Coronary artery (tissue), 2 donors: Measurements from ENCODE around the gene DEPP1.

Experiments used
- DNase-seq: peaks from one replicate; pipeline ENCODE4 v3.0.0-alpha.2; 2017; ENCODE audit warnings: low spot score
- H3K27ac ChIP-seq, 2 donors: fragments of 200-600 bp; sonication (generic); one replicate each; pipeline ENCODE4 v1.5.1; 2016 to 2019
- H3K4me3 ChIP-seq: fragments of 200-600 bp; sonication (generic); 2 replicates; pipeline ENCODE4 v1.5.1; 2016; ENCODE audit warnings: mild to moderate bottlenecking, moderate library complexity
- TF ChIP-seq, protein P1 (sequence below): fragments of 200-600 bp; sonication (generic); IDR thresholded peaks from one replicate; pipeline ENCODE4 v1.5.1; 2019; ENCODE audit warnings: antibody characterized with exemption

Gene DEPP1

DNA sequence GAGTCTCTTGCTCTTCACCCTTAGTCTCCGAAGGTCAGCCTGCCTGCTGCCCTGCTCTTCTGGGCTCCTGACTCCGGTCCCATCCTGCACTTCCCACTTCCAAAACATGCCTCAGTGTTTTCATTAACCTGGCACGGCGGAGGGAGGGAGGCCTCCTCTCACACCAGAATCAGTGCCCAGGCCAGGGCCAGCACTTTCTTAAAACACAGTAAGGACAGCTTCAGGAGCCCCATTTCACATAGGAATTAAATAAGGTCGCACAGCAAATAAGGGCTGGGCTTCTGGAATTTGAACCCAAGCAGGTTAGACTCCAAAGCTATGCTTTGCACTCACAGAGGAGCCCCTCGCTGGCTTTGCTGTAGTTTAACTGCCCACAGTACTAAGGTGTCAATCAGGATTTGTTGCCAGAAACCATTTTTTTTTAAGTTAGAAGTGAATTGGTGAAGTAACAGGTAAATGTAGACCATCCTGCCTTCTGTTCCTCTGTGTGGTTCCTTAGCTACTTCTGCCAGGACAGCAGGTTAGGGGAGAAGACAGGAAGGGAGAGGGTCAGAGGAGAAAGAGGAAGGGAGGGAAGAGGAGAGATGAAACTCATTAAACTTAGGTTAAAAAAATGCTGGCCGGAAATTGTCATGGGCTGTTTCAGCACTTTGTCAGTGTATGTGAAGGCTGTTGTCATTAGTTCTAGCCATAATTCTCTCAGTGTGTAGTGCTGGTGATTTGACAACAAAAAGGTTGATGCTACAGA lies 18.0 kb downstream of the DEPP1 start:
- peak; percentile 72 for DNase-seq
- peak overlapping the region; percentile 78 to 91 for H3K27ac ChIP-seq
- TF ChIP-seq, protein P1, sequence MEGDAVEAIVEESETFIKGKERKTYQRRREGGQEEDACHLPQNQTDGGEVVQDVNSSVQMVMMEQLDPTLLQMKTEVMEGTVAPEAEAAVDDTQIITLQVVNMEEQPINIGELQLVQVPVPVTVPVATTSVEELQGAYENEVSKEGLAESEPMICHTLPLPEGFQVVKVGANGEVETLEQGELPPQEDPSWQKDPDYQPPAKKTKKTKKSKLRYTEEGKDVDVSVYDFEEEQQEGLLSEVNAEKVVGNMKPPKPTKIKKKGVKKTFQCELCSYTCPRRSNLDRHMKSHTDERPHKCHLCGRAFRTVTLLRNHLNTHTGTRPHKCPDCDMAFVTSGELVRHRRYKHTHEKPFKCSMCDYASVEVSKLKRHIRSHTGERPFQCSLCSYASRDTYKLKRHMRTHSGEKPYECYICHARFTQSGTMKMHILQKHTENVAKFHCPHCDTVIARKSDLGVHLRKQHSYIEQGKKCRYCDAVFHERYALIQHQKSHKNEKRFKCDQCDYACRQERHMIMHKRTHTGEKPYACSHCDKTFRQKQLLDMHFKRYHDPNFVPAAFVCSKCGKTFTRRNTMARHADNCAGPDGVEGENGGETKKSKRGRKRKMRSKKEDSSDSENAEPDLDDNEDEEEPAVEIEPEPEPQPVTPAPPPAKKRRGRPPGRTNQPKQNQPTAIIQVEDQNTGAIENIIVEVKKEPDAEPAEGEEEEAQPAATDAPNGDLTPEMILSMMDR = no peak
- H3K4me3 ChIP-seq = peak overlapping the region; percentile 94

DNA sequence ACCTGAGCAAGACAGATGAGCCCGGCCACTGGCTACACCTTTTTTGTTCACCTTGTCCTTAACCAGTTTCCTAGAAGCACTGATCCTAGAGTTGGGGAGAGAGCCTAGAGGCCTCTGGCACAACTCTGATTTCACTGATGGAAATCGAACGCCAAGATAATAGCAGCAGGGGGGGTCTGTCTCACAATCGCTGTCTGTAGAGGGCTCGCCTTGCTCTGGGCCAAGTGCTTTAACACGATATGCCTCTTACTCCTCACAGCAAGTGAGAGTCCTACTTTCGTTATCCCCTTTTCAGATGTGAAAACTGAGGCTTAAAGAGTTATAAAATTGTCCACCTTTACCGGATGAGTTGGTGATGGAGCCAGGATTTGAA lies 18.5 kb downstream of the DEPP1 start:
- peak overlapping the region; percentile 78 to 91 for H3K27ac ChIP-seq
- TF ChIP-seq, protein P1 = no peak
- H3K4me3 ChIP-seq = peak overlapping the region; percentile 94
- DNase-seq = no peak

DNA sequence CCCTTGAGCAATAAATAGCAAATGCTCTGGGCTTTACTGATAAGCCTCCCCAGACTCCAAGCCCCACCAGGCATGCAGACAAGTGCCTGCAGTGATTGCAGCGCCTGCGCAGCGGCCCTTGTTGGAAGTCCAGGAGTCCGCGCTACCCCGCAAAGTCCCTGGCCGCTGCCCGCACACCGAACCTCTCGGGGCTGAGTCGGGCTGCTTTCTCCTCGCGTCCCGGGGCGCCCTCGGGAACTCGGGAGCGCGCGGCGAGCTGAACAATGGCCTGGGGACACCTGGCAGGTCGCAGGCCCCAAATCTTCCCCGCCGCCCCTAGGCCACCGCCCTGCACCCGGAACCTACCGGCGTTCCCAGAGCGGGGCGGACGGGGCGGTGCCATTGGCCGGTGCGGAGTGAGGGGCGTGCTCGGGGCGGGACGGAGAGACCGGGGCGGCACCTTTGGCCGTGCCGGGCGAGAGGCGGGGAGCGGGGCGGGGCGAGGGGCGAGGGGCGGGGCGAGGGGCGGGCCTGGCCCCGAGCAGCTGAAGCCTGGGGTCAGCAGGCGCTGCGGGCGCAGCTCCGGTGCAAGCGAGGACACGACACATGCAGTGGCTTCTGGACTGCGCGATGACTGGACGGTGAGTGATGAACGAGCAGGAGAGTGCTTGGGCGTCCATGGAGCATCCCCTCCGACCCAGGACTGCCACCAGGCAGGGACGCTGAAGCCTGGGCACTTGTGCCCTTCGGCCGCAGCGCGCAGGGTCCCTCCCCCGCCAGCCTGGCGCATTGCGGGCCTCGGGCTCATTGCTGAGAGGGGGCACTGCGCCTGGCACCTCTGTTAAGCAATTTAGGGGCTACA lies 19.1 kb downstream of the DEPP1 start, which contains the start of gene RASSF4:
TSS of gene RASSF4 (plus strand) at position 556 of the 841 bp plus-strand sequence. CDS start 10,401 bp downstream, outside the sequence.
- peak within 1 kb of the TSS; percentile 94 for H3K4me3 ChIP-seq
- DNase-seq = peak; percentile 95
- TF ChIP-seq, protein P1 = no peak
- peak within 1 kb of the TSS; percentile 78 to 91 for H3K27ac ChIP-seq

DNA sequence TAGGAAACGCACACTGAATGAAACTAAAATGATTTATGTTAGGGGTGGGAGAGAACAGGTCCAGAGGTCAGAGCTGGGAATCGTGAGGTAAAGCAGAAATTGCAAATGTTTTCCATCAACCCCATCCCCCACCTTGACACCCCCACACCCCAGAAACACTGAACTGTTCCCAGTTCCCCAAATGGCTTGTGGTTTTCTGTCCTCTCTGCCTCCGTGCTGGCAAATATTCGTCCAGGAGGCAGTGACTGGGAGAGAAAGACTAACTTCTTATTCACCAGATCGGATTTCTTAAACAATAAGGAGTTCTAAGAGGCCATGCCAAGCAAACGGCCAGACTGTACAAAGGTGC lies 19.7 kb downstream of the DEPP1 start:
- DNase-seq = no peak
- Histone ChIP-seq H3K4me3 (peak overlapping the region; percentile 94), H3K27ac (peak overlapping the region; percentile 78 to 91)
- TF ChIP-seq, protein P1 = no peak

DNA sequence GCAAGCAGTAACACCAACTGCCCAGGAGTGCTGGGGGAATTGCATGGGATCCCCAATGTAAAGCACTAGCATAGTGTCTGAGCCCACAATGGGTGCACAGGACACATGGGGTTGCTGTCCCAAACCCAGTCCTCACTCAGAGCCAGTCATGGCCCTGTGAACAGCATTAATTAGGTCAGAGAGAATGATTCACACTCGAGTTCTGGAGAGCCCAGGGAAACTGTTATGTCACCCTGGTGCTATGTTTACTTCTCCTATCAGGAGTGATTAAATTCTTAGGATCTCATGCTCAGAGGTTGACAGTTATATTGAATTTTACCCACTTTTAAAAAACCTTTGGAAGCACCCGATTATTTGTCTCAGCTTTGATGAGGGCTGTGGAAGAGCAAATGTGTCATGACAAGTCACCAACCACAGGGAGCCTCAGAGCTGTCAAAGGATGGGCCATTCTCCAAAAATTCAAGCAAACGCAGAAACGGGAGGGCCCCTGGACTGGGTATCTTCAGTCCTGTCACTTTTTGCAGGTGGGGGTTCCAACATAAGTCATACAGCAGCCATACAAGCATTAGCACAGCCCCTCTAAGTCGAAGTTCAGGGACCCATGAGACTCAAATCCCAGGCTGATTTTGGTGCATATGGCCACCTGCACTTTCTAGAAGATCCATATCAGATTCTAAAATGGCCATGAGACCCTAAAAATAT lies 20.3 kb downstream of the DEPP1 start:
- peak overlapping the region; percentile 94 for H3K4me3 ChIP-seq

More for the DNA sequence above, 20.3 kb downstream of the DEPP1 start:
- TF ChIP-seq, protein P1 = no peak
- peak overlapping the region; percentile 78 to 91 for H3K27ac ChIP-seq
- peak; percentile 74 for DNase-seq
